Breast epithelium (tissue), 4 donors: Measurements from ENCODE around the gene HSPB6. TPM values are rescaled to one million over a fixed set of nuclear protein-coding genes. Genes with fewer than 3 reads are reported as not detected.
"Not testable (repeated sequence)": the region's sequence is repeated elsewhere in the genome, so short reads cannot be mapped to it uniquely, and the experiment has no call there.

Experiments
- DNase-seq, 2 donors: peaks; one replicate each; pipeline ENCODE4 v3.0.0-alpha.2; 2019; ENCODE audit warnings: low spot score in 2 of 2
- H3K27ac ChIP-seq, 2 donors: fragments of 200-600 bp; sonication (generic) in 1 of 2; one replicate each; pipeline ENCODE4 v1.5.1; 2016 to 2019; ENCODE audit warnings: mild to moderate bottlenecking in 1 of 2
- H3K27me3 ChIP-seq, 2 donors: fragments of 200-600 bp; sonication (generic) in 1 of 2; one replicate each; pipeline versions ENCODE4 v1.5.1 to v1.6.0; 2017 to 2019; ENCODE audit warnings: control low read depth in 1 of 2, mild to moderate bottlenecking in 1 of 2
- H3K36me3 ChIP-seq: fragments of 200-600 bp; one replicate; pipeline ENCODE4 v1.5.1; 2019
- H3K4me1 ChIP-seq, 2 donors: fragments of 200-600 bp; sonication (generic); one replicate each; pipeline ENCODE4 v1.5.1; 2016 to 2019; ENCODE audit warnings: control low read depth in 1 of 2
- H3K4me3 ChIP-seq, 3 donors: fragments of 200-600 bp; sonication (generic); 1 replicate in 2 of 3; 2 replicates in 1 of 3; pipeline ENCODE4 v1.5.1; 2016 to 2019; ENCODE audit warnings: mild to moderate bottlenecking in 3 of 3, moderate library complexity in 2 of 3
- H3K9me3 ChIP-seq, 2 donors: fragments of 200-600 bp; sonication (generic) in 1 of 2; one replicate each; pipeline ENCODE4 v1.5.1; 2016 to 2019; ENCODE audit warnings: control low read depth in 1 of 2
- POLR2A ChIP-seq: fragments of 450-650 bp; IDR thresholded peaks from one replicate; pipeline ENCODE4 v1.6.1; 2016; ENCODE audit warnings: antibody characterized with exemption, mild to moderate bottlenecking, moderate library complexity
- POLR2AphosphoS5 ChIP-seq, 3 donors: sonication (generic); formaldehyde crosslinking; IDR thresholded peaks; one replicate each; pipeline ENCODE4 v1.6.1; 2017; ENCODE audit warnings: antibody characterized with exemption in 3 of 3
- intact Hi-C: fragments of 100-400 bp; cut with DNase I; formaldehyde crosslinking; loops from one replicate; pipeline ENCODE4 v1.15.1; 2023; ENCODE audit warnings: low total_unique reads
- total RNA-seq, 3 donors: library from RNA; depleted of rRNA; stranded (reverse); fragments of >200 nt; gene quantifications; one replicate each; pipeline ENCODE4 v1.1.0, GENCODE V29; 2016
- TF ChIP-seq, protein P1 (sequence below), 3 donors: fragments of 450-650 bp; IDR thresholded peaks; one replicate each; pipeline ENCODE4 v1.5.1; 2016 to 2017; ENCODE audit warnings: antibody characterized with exemption in 3 of 3, mild to moderate bottlenecking in 3 of 3, moderate library complexity in 3 of 3

HSPB6 gene
- total RNA-seq, 3 donors from 2014 or later: 31.0 to 144 (median 81.9) TPM

GRCh38 chr19:35773020-35773806 lies 16.4 kb upstream of the HSPB6 start:
- H3K4me1 ChIP-seq: peaks cover 0 to 4% of the 10 kb centered on the region in 2 donors
- no peak overlapping the region for H3K4me3 ChIP-seq
- intact Hi-C loops: no loop called here
- H3K9me3 ChIP-seq: no peaks in the 10 kb centered on the region
- H3K36me3 ChIP-seq: no peaks in the 10 kb centered on the region
- H3K27me3 ChIP-seq: no peaks in the 10 kb centered on the region
- TF ChIP-seq POLR2A: no peak
- no peak for DNase-seq
- no peak overlapping the region for H3K27ac ChIP-seq

DNA sequence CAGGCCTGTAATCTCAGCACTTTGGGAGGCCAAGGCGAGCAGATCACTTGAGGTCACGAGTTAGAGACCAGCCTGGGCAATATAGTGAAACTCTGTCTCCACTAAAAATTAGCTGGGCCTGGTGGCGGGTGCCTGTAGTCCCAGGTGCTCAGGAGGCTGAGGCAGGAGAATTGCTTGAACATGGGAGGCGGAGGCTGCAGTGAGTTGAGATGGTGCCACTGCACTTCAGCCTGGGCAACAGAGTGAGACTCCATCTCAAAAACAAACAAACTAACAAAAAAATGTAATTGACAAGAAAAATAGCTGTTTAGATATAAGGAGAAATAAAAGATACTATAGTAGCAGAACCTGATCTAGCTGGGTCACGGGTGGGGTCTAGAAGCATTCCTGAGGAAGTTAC lies 15.5 kb upstream of the HSPB6 start:
- H3K4me3 ChIP-seq, H3K27me3 ChIP-seq, H3K27ac ChIP-seq, H3K9me3 ChIP-seq, DNase-seq, H3K36me3 ChIP-seq, intact Hi-C loops, H3K4me1 ChIP-seq: not testable (repeated sequence)

GRCh38 chr19:35768082-35768421 lies 11.2 kb upstream of the HSPB6 start:
- Histone ChIP-seq H3K4me3 (no peak overlapping the region), H3K27ac (no peak overlapping the region), H3K27me3 (no peaks in the 10 kb centered on the region), H3K4me1 (no peaks in the 10 kb centered on the region), H3K9me3 (no peaks in the 10 kb centered on the region), H3K36me3 (no peaks in the 10 kb centered on the region)
- no peak for DNase-seq
- TF ChIP-seq POLR2AphosphoS5 (IDR thresholded peaks at IDR 0.05): no peak
- intact Hi-C loops: no loop called here

DNA sequence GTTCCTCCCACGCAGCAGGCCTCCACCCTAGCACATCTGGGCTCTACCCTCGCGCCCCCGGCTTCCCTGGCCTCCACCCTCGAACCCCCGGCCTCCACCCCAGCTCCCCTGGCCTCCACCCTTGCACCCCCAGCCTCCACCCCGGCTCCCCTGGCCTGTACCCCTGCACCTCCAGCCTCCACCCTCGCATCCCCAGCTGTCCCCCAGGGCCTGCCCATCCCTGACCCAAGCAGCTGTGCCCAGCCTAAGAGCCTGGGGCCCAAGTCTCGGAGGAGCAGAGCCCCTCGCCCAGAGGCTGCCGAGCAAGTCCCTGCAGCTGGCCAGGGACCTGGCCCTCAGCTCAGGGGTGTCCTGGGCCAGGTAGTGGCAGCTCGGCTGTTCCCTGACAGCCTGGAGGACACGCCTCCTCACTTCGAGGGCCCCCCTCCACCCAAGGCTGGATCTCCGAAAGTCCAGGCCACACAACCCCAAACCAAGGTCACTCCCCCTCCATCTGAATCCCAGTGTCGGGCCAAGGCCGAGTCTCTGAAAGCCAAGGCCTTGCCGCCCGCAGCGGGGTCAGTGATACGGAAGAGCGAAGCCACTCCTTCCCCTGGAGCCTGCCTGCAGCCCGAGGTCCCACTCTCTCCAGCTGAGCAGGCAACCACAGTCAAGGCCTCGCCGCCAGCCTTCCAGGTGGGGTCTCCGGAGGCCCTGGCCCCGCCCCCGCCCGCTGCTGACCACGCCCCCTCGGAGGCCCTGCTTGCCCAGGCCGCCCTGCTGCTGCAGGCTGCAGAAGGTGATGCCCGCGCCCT lies 10.7 kb upstream of the HSPB6 start:
- Histone ChIP-seq H3K27ac (no peak overlapping the region), H3K4me1 (no peaks in the 10 kb centered on the region)

GRCh38 chr19:35766571-35767104 lies 9.8 kb upstream of the HSPB6 start:
- intact Hi-C loops: no loop called here
- H3K4me3 ChIP-seq: no peak overlapping the region
- H3K27me3 ChIP-seq: no peaks in the 10 kb centered on the region
- no peaks in the 10 kb centered on the region for H3K4me1 ChIP-seq
- peaks cover 4% of the 10 kb centered on the region for H3K36me3 ChIP-seq
- no peaks in the 10 kb centered on the region for H3K9me3 ChIP-seq
- DNase-seq: no peak
- no peak overlapping the region for H3K27ac ChIP-seq
- TF ChIP-seq POLR2A (no peak), POLR2AphosphoS5 (IDR thresholded peaks at IDR 0.05) (no peak)
- TF ChIP-seq, protein P1, sequence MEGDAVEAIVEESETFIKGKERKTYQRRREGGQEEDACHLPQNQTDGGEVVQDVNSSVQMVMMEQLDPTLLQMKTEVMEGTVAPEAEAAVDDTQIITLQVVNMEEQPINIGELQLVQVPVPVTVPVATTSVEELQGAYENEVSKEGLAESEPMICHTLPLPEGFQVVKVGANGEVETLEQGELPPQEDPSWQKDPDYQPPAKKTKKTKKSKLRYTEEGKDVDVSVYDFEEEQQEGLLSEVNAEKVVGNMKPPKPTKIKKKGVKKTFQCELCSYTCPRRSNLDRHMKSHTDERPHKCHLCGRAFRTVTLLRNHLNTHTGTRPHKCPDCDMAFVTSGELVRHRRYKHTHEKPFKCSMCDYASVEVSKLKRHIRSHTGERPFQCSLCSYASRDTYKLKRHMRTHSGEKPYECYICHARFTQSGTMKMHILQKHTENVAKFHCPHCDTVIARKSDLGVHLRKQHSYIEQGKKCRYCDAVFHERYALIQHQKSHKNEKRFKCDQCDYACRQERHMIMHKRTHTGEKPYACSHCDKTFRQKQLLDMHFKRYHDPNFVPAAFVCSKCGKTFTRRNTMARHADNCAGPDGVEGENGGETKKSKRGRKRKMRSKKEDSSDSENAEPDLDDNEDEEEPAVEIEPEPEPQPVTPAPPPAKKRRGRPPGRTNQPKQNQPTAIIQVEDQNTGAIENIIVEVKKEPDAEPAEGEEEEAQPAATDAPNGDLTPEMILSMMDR (IDR thresholded peaks at IDR 0.05): no peak

More for the DNA sequence above, 10.7 kb upstream of the HSPB6 start:
- intact Hi-C loops: no loop called here
- no peak for TF ChIP-seq POLR2AphosphoS5 (IDR thresholded peaks at IDR 0.05)
- TF ChIP-seq POLR2A: no peak
- TF ChIP-seq, protein P1 (IDR thresholded peaks at IDR 0.05): no peak
- no peaks in the 10 kb centered on the region for H3K27me3 ChIP-seq
- H3K36me3 ChIP-seq: no peaks in the 10 kb centered on the region
- no peaks in the 10 kb centered on the region for H3K9me3 ChIP-seq
- no peak overlapping the region for H3K4me3 ChIP-seq
- DNase-seq: no peak

DNA sequence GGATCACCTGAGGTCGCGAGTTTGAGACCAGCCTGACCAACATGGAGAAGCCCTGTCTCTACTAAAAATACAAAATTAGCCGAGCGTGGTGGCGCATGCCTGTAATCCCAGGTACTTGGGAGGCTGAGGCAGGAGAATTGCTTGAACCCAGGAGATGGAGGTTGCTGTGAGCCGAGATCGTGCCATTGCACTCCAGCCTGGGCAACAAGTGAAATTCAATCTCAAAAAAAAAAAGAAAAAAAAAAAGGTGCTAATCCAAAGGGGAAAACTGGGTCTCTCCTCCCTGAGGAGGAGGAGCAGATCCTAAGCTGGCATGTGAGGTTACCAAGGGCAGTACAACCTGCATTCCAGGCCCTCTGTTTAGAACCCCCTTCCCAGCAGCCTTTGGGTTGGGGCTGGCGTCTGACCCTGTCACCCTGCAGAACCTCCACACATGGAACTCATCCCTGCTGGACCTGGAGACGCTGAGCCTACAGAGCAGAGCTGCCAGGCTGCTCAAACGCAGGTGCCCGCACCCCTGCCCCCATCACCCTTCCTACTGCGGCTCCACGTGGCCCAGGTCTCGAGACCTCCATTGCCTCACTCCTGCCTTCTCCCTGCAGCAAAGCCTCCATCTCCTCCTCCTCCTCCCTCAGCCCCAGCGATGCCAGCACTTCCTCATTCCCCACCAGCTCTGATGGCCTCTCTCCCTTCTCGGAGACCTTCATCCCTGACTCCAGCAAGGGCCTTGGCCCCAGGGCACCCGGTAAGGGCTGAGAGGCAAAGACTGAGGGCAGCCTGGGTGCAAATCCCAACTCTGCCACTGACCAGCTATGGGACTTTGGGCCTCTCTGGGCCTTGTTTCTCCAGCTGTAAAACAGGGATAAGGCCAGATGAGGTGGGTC lies 7.8 kb upstream of the HSPB6 start:
- H3K36me3 ChIP-seq: peaks cover 4% of the 10 kb centered on the region

More for the DNA sequence above, 7.8 kb upstream of the HSPB6 start:
- no peak for DNase-seq
- TF ChIP-seq POLR2AphosphoS5 (IDR thresholded peaks at IDR 0.05) (no peak), POLR2A (no peak)
- TF ChIP-seq, protein P1 (IDR thresholded peaks at IDR 0.05): no peak
- H3K9me3 ChIP-seq: no peaks in the 10 kb centered on the region
- H3K27me3 ChIP-seq: no peaks in the 10 kb centered on the region
- no peaks in the 10 kb centered on the region for H3K4me1 ChIP-seq
- intact Hi-C loops: no loop called here
- H3K27ac ChIP-seq: no peak overlapping the region
- no peak overlapping the region for H3K4me3 ChIP-seq
